ENCODE measurements around the gene JAGN1.
"Not testable (repeated sequence)": the region's sequence is repeated elsewhere in the genome, so short reads cannot be mapped to it uniquely, and the experiment has no call there.

The JAGN1 gene

DNA sequence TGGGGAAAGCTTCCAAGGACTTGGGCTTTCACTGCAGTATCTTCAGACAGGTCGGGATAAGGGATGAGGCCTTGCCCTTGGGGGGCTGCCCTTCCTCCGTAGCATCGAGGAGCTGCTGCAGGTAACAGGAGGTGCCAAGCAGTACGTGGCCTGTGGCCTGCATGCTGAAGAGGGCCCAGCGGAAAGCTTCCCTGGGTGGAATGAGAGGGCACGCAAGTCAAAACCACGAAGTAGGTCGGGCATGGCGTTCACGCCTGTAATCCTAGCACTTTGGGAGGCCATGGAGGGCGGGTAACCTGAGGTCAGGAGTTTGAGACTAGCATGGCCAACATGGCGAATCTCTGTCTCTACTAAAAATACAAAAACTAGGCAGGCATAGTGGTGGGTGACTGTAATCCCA is 23.3 kb upstream of the JAGN1 start:
- no peak for DNase-seq

DNA sequence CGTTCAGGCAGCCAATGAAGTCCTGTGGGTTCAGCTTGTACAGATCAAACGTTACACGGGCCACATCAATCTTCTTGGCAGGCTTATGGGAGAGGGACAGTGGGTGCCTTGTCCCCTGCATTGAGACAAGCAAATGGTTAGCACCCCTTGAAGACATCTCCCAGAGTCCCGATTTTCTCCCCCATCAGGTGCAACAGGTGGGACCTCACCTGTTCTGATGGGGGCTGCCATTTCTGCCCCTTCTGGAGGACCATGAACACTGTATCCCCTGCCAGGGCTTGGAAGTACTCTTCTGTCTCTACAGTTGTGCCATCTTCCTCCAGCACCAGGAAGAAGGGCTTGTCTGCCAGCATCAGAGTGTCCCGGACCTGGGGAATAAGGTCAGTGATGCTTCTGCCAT is 20.5 kb upstream of the JAGN1 start:
- DNase-seq: no peak

DNA sequence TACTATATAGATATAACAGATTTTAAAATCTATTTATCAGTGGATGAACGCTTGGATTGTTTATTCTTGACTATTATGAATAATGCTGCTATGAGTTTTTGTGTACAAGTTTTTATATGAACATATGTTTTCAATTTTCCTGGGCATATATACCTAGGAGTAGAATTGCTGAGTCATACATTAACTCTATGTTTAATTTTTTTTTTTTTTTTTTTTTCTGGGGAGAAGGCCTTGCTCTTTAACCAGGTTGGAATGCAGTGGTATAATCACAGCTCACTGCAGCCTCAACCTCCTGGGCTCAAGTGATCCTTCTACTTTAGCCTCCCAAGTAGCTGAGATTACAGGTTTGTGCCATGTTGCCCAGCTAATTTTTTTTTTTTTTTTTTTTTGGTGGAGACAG is 19.4 kb upstream of the JAGN1 start:
- no peak for DNase-seq

GRCh38 chr3:9872067-9872466 is 18.3 kb upstream of the JAGN1 start:
- DNase-seq: not testable (repeated sequence)

DNA sequence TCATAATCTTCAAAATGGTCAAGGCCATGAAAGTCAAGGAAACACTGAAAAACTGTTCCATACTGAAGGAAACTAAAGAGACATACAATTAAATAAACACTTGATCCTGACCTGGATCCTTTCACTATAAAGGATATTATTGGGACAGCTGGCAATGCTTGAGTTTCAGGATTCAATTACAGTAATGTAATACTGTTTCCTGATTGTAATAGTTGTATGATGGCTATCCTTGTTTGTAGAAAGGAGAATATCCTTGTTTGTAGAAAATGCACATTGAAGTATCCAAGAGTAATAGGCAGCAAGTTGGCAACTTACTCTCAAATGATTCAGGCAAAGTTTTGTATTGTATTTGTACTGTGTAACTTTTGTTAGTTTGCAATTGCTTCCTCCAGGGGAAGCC is 15.0 kb upstream of the JAGN1 start:
- DNase-seq: no peak

- not testable (repeated sequence) for DNase-seq
These were observed 14.2 kb upstream of the JAGN1 start for GRCh38 chr3:9876255-9876654.

DNA sequence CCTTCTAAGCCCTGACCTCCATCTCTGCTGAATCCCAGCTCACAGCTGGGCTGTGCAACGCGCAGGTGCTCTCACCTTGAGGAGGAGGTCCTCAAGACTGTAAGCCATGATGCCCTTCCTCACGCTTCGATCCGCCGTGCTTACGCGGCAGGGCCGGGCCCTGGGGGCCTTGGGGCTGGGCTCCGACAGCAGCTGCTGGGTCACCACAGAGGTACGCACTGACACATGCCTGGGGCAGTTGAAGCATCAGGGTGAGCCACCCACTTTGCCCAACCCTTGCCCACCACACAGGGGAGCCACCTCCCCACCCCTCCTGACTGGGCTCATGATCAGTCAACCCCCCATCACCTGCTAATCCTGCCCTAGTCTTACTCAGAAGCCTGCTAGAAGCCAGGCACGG is 13.4 kb upstream of the JAGN1 start:
- DNase-seq: no peak

- no peak for DNase-seq
These were observed 11.7 kb upstream of the JAGN1 start for GRCh38 chr3:9878700-9879099.

DNA sequence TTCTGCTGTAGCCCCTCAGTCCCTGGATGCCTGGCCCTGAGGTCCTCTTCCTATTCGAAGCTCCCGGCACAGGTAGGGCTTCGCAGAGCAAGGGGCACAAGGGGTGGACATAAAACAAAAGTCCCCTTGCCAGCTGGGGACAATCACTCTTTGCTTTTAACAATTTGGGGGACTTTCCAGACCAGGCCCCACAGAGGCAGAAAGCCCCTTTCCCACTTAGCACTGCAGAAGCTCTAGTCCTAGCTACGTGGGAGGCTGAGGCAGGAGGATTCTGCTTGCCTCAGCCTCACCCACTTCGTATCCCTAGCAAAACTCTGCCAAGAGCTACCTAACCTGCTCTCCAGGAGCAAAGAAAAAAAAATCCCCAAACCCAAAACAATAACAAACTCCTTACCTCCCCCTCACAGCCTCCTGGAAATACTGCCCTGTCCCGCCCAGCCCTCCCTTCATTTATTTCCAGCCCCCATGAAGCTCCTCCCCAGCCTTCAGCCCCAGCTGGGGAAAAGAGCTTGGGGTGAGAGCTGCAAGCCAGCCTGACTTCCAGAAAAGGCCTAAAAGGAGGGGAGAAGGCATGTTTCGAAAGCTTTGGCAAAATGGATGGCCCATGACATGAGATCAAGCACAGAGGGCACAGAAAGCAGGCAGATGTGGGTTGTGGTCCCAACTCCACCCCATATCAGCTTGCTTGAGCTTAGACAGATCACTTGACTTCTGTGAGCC is 10.4 kb upstream of the JAGN1 start, which contains the start of gene CIDEC:
TSS of gene CIDEC (minus strand) at position 424 of the 720 bp plus-strand sequence. CDS start 1,767 bp downstream, outside the sequence.
- peak; percentile 31 for DNase-seq

- DNase-seq: no peak
These were observed 9.0 kb upstream of the JAGN1 start for GRCh38 chr3:9881441-9881840.

DNA sequence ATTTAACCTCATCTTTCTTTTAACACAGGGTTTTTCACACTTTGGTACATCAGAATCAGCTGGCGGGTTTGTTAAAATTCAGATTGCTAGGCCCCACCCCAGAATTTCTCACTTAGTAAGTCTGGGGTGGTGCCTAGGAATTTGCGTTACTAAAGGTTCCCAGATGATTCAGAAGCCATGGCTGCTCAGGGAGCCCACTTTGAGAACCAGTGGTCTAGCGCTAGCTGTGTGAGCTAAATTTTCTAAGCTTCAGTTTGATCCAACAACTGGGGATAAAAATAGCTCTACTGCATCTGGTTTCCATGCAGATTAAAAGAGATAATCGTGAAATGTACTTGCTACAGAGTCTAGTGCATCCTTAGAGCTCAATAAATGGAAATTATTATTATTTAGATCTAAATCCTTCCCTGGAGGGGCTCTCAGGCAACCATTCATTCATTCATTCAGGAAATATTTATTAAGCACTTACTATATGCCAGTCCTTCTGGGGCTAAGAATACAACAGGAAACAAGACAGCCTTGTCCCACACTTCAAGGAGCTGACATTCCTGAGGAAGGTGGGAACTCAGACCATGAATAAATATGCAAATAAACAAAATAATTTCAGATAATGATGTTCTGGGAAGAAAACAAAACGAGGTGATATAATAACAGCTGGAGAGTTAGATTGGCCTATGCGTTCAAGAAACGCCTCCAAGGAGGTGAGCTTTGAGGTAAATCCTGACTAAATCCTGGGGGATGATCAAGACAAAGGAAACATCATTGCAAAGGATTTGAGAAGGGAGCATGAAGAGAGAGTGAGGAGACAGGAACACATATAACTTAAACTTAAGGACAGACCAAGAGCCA is 6.5 kb upstream of the JAGN1 start:
- DNase-seq: no peak

- DNase-seq: peak; percentile 71
These were observed 5.8 kb upstream of the JAGN1 start for GRCh38 chr3:9884555-9885165.

- DNase-seq: no peak
These were observed 4.1 kb upstream of the JAGN1 start for GRCh38 chr3:9886328-9886727.

DNA sequence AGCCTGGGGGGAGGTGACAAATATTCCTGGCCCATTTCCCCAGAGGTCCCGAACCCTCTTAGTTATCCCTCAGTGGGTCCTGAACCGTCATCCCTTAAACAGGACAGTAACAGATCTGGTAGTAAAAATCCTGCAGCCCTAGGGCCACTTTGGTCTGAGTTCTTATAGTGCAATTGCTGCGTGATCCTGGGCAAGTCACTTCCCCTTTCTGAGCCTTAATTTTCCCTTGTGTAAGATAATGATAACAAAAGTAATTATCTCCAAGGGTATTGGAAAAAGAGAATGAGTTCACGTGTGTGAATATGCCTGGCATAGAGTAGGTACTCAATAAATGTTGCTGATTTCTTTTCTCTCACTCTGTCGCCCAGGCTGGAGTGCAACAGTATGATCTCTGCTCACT is 2.9 kb upstream of the JAGN1 start:
- DNase-seq: peak; percentile 72

DNA sequence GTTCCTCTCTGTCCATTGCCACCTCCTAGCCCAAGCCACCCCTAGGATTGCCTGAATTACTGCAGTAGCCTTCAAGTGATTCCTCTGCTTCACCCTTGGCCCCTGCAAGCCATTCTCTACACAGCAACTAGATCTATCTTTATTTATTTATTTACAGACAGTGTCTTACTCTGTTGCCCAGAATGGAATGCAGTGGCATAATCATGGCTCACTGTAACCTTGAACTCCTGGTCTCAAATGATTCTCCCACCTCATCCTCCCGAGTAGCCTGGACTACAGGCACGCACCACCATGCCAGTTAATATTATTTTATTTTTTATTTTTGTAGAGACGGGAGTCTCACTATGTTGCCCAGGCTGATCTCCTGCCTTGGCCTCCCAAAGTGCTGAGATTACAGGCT is 1.9 kb upstream of the JAGN1 start:
- no peak for DNase-seq

DNA sequence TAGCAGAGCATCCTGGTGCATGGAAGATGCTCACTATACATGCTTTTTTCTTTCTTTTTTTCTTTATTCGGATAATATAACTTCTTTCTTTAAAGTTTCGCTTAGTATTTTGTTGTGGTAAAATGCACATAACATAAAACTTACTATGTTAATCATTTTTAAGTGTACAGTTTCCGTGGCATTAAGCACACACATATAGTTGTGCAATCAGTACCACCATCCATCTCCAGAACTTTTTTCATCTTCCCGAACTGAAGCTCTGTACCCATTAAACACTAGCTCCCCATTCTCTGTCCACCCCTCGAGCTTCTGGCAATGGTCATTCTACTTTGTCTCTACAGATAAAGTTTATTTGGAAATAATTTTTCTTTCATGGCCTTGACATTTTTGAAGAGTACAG is 1.0 kb upstream of the JAGN1 start:
- DNase-seq: no peak

GRCh38 chr3:9891072-9891622 is 737 bp downstream of the JAGN1 start:
- no peak for DNase-seq

- DNase-seq: no peak
These were observed 3.3 kb downstream of the JAGN1 start for GRCh38 chr3:9893739-9894138.

- DNase-seq: not testable (repeated sequence)
These were observed 5.3 kb downstream of the JAGN1 start for GRCh38 chr3:9895715-9896114.

DNA sequence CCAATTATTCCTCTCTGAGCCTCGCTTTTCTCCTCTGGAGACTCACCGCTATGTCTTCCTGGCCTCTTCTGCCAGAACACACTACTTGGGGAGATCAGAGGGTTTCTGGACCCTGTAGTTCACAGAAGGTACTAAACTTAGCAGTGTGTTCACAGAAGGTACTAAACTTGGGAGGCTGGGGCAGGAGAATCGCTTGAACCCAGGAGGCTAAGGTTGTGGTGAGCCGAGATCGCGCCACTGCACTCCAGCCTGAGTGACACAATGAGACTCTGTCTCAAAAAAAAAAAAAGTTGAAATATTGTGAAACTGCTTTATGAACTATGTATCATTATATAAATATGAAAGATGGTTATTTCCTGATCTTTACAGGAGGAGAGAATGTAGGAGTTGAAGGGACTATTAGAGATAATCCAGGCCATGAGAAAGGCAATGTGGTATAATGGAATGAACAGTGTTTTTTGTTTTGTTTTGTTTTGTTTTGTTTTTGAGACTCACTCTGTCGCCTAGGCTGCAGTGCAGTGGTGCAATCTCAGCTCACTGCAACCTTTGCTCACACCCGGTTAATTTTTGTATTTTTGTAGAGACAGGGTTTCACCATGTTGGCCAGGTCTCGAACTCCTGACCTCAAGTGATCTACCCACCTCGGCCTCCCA is 6.5 kb downstream of the JAGN1 start:
- DNase-seq: not testable (repeated sequence)

- DNase-seq: peak; percentile 34
These were observed 7.3 kb downstream of the JAGN1 start for GRCh38 chr3:9897408-9898372.
